Transverse colon (tissue), 4 donors: ENCODE measurements around the gene GALNT18. TPM values are rescaled to one million over a fixed set of nuclear protein-coding genes. Genes with fewer than 3 reads are reported as not detected.

Experiments
- DNase-seq: peaks from one replicate; pipeline ENCODE4 v3.0.0-alpha.2; 2019
- H3K27ac ChIP-seq, 4 donors: fragments of 200-600 bp; sonication (generic); 2 replicates each; pipeline ENCODE4 v1.5.1; 2016 to 2018; ENCODE audit warnings: inconsistent platforms in 4 of 4
- H3K27me3 ChIP-seq: fragments of 200-600 bp; sonication (generic); 2 replicates; pipeline ENCODE4 v1.5.1; 2017; ENCODE audit warnings: inconsistent platforms
- H3K36me3 ChIP-seq, 4 donors: fragments of 200-600 bp; sonication (generic); 2 replicates each; pipeline ENCODE4 v1.5.1; 2017 to 2019; ENCODE audit warnings: inconsistent platforms in 4 of 4
- H3K4me1 ChIP-seq, 4 donors: fragments of 200-600 bp; sonication (generic); 2 replicates each; pipeline ENCODE4 v1.5.1; 2017 to 2020; ENCODE audit warnings: inconsistent platforms in 4 of 4
- H3K4me3 ChIP-seq, 4 donors: fragments of 200-600 bp; sonication (generic); 1 replicate in 1 of 4; 2 replicates in 3 of 4; pipeline versions ENCODE4 v1.5.1 to v1.6.1; 2017 to 2019; ENCODE audit warnings: inconsistent platforms in 4 of 4
- H3K9me3 ChIP-seq, 2 donors: fragments of 200-600 bp; sonication (generic); 2 replicates each; pipeline ENCODE4 v1.5.1; 2017 to 2019; ENCODE audit warnings: inconsistent platforms in 2 of 2
- EP300 ChIP-seq: sonication (generic); formaldehyde crosslinking; IDR thresholded peaks from one replicate; pipeline ENCODE4 v1.6.1; 2017; ENCODE audit warnings: antibody characterized with exemption, low read depth
- POLR2A ChIP-seq: fragments of 450-650 bp; IDR thresholded peaks from one replicate; pipeline ENCODE4 v1.6.1; 2016; ENCODE audit warnings: antibody characterized with exemption, mild to moderate bottlenecking, moderate library complexity
- POLR2AphosphoS5 ChIP-seq, 3 donors: sonication (generic); formaldehyde crosslinking; IDR thresholded peaks; one replicate each; pipeline ENCODE4 v1.6.1; 2016; ENCODE audit warnings: antibody characterized with exemption in 3 of 3
- WGBS, 2 donors: methylation state at CpG; one replicate each; pipeline ENCODE4 v1.1.5; 2018; ENCODE audit warnings: low coverage in 1 of 2; 5-methylcytosine and 5-hydroxymethylcytosine counted together
- in situ Hi-C, 4 donors: fragments of 200-750 bp; cut with MboI; loops; one replicate each; pipeline versions ENCODE4 v1.15.0 to v1.15.1; 2017; ENCODE audit warnings: low sequenced_read_pairs in 3 of 4, low pct_ligation_motif_present in 1 of 4, low pct_unique_long_range_greater_than_20kb in 1 of 4
- intact Hi-C: fragments of 100-400 bp; cut with DNase I; formaldehyde crosslinking; loops from one replicate; pipeline ENCODE4 v1.15.1; 2023; ENCODE audit warnings: low total_unique reads
- total RNA-seq, 4 donors: library from RNA; depleted of rRNA; stranded (reverse); fragments of >200 nt; gene quantifications; one replicate each; pipeline ENCODE4 v1.1.0, GENCODE V29; 2016
- TF ChIP-seq, protein P1 (sequence below), 5 experiments: fragments of 200-600 bp in 3 of 5; fragments of 450-650 bp in 2 of 5; sonication (generic) in 3 of 5; IDR thresholded peaks; 1 replicate in 2 of 5; 2 replicates in 3 of 5; pipeline ENCODE4 v1.5.1; 2016 to 2017; ENCODE audit warnings: antibody characterized with exemption in 5 of 5, inconsistent platforms in 3 of 5, mild to moderate bottlenecking in 2 of 5, moderate library complexity in 1 of 5

The GALNT18 gene
- total RNA-seq, 4 donors from 2014 or later: 5.6 to 22.1 (median 8.4) TPM

DNA sequence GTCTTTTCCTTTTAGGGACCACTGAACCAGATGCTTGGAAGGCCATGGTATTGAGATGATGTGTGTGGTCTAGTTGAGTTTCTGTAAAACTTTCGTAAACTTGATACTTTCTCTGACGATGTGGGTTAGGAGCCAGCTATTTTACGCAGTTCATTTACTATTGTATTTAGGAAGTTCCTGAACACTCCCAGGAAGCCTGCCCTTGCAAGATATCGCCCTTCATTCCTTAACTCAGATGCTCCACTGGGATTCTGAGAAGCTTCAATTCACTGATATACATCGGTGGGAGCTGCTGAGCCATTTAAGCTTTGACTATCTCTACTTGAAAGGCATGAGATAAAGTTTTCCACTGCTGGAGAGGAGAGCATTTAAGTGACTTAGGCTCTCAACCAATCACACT lies 390.0 kb downstream of the GALNT18 start:
- Histone ChIP-seq H3K4me1 (peaks cover 0 to 3% (median 0%) of the 10 kb centered on the region in 4 donors), H3K4me3 (no peak overlapping the region), H3K36me3 (no peaks in the 10 kb centered on the region), H3K27ac (no peak overlapping the region), H3K9me3 (no peaks in the 10 kb centered on the region), H3K27me3 (no peaks in the 10 kb centered on the region)
- WGBS, 2 donors: 67 to 79% methylated on average over 5 of the region's 5 CpGs
- intact Hi-C loops: no loop called here
- TF ChIP-seq POLR2AphosphoS5 (IDR thresholded peaks at IDR 0.05) (no peak), POLR2A (no peak), EP300 (no peak)
- TF ChIP-seq, protein P1, sequence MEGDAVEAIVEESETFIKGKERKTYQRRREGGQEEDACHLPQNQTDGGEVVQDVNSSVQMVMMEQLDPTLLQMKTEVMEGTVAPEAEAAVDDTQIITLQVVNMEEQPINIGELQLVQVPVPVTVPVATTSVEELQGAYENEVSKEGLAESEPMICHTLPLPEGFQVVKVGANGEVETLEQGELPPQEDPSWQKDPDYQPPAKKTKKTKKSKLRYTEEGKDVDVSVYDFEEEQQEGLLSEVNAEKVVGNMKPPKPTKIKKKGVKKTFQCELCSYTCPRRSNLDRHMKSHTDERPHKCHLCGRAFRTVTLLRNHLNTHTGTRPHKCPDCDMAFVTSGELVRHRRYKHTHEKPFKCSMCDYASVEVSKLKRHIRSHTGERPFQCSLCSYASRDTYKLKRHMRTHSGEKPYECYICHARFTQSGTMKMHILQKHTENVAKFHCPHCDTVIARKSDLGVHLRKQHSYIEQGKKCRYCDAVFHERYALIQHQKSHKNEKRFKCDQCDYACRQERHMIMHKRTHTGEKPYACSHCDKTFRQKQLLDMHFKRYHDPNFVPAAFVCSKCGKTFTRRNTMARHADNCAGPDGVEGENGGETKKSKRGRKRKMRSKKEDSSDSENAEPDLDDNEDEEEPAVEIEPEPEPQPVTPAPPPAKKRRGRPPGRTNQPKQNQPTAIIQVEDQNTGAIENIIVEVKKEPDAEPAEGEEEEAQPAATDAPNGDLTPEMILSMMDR (IDR thresholded peaks at IDR 0.05): no peak
- no peak for DNase-seq
- in situ Hi-C loops: no loop called here

DNA sequence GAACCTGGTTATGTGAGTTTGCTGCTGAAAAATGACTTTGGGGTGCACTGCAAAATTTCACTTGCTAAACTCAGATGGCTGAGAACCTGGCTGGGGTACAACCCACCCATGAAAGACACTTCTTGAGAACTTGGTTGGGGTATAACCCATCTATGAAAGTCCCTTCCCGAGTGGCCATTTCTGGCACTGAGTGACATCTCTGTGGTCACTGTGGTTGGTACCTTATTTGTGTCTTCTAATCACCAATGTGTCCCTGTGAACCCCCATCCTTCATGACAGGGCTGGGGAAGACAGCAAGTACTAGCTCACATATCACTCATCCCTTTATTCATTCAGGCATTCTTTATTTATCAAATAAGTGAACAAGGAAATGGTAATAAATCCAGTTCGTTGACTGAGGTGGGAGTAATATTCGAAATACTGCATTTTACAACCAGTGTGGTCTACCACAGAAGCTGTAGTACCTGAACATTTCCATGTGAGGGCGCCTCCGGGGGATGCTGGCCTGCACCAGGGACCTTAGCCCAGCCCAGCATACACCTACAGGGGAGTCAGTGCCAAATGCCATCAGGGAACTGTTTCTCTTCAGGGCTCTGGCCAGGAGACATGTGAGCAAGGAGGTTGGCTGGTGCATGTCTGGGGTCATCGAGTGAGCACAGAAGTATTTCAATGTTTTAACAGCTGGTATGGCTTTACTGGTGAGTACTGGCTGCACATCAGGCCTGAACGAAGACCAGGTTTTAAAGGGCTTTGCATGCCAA lies 390.8 kb downstream of the GALNT18 start:
- no peak overlapping the region for H3K4me3 ChIP-seq
- H3K27me3 ChIP-seq: no peaks in the 10 kb centered on the region
- H3K9me3 ChIP-seq: no peaks in the 10 kb centered on the region
- H3K36me3 ChIP-seq: no peaks in the 10 kb centered on the region
- H3K4me1 ChIP-seq: no peaks in the 10 kb centered on the region
- no peak for TF ChIP-seq POLR2A
- TF ChIP-seq, protein P1 (IDR thresholded peaks at IDR 0.05): peak in 3 of 5 experiments; percentile 7 to 20 (median 9)
- peak in 1 of 3 donors; percentile 20 for TF ChIP-seq POLR2AphosphoS5 (IDR thresholded peaks at IDR 0.05)
- 45 to 46% methylated on average over 4 to 7 of the region's 7 CpGs for WGBS, 2 donors
- intact Hi-C loops: no loop called here
- no peak for DNase-seq
- H3K27ac ChIP-seq: no peak overlapping the region
- in situ Hi-C loops: no loop called here

GRCh38 chr11:11230087-11230486 lies 391.7 kb downstream of the GALNT18 start:
- no peaks in the 10 kb centered on the region for H3K36me3 ChIP-seq
- DNase-seq: no peak
- intact Hi-C loops (no loop called here), in situ Hi-C loops (no loop called here)
- H3K27ac ChIP-seq: no peak overlapping the region
- no peaks in the 10 kb centered on the region for H3K9me3 ChIP-seq
- H3K27me3 ChIP-seq: no peaks in the 10 kb centered on the region
- no peak overlapping the region for H3K4me3 ChIP-seq
- 70% methylated on average over 1 of the region's 1 CpG; no CpG with 5 or more reads in 1 of the 2 donors for WGBS, 2 donors
- TF ChIP-seq POLR2A (no peak), POLR2AphosphoS5 (IDR thresholded peaks at IDR 0.05) (no peak), EP300 (no peak)
- TF ChIP-seq, protein P1 (IDR thresholded peaks at IDR 0.05): no peak
- H3K4me1 ChIP-seq: no peaks in the 10 kb centered on the region

DNA sequence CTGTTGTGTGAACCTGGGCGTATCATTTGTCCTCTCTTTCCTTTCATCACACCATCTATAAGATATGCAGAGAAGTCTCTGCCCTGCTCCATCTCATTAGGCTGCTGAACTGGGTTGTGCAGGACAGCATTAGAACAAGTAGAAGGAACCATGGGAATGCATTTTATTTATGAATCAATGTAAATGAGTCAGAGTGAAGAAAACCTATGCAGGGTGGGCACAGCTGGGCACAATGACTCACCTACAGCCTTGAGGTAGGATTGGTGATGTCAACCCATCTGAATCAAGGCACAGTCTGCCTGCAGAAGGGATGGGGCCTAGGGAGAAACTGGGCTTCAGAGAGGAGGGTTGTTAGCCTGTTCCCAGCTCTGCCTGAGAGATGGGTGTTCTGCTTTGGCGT lies 392.2 kb downstream of the GALNT18 start:
- Histone ChIP-seq H3K4me1 (no peaks in the 10 kb centered on the region), H3K4me3 (no peak overlapping the region), H3K9me3 (no peaks in the 10 kb centered on the region), H3K36me3 (no peaks in the 10 kb centered on the region), H3K27me3 (no peaks in the 10 kb centered on the region), H3K27ac (no peak overlapping the region)
- in situ Hi-C loops: no loop called here
- intact Hi-C loops: no loop called here
- DNase-seq: no peak
- TF ChIP-seq, protein P1 (IDR thresholded peaks at IDR 0.05): no peak
- no peak for TF ChIP-seq POLR2A
- TF ChIP-seq POLR2AphosphoS5 (IDR thresholded peaks at IDR 0.05): no peak
- TF ChIP-seq EP300: no peak
- WGBS, 2 donors: 100% methylated on average over 1 to 2 of the region's 2 CpGs
